ENCODE measurements around the gene IKBKE. TPM values are rescaled to one million over a fixed set of nuclear protein-coding genes. Genes with fewer than 3 reads are reported as not detected.

Gene IKBKE
- total RNA-seq, 1 donor from 2014 or later, result 7.6 TPM

DNA sequence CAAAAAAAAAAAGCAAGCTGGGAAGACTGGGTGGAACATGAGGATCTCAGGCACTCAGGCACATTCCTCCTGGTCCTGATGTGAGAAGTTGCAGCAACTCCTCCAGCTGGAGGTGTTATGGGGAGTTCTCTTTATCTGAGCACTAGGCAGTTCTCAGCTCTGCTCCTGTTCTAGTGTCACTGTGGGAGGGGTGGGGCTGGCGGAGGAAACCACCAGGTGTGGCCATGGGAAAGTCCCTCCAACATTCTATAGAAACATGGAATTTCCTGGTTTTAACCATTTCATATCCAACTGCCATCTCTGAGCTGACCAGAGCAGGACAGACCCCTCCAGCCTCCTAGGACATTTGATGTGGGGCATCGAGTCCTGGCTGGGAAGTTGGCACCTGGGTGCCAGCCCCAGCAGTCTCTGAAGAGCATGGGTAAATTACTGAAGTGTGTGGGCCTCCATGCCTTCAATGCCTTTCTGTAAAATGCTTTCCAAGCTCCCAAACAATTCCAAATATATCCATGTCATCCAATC, 804 bp upstream of the IKBKE start:
- peaks cover 17% of the 10 kb centered on the region for H3K27me3 Mint-ChIP-seq (ENCODE audit: low read depth)
- H3K27ac Mint-ChIP-seq (ENCODE audit: unreplicated experiment), result peak overlapping the region; percentile 27
- no peaks in the 10 kb centered on the region for H3K36me3 Mint-ChIP-seq (ENCODE audit: low read depth)
- peak overlapping the region; percentile 29 for H3K4me3 Mint-ChIP-seq
- TF ChIP-seq, protein P1, sequence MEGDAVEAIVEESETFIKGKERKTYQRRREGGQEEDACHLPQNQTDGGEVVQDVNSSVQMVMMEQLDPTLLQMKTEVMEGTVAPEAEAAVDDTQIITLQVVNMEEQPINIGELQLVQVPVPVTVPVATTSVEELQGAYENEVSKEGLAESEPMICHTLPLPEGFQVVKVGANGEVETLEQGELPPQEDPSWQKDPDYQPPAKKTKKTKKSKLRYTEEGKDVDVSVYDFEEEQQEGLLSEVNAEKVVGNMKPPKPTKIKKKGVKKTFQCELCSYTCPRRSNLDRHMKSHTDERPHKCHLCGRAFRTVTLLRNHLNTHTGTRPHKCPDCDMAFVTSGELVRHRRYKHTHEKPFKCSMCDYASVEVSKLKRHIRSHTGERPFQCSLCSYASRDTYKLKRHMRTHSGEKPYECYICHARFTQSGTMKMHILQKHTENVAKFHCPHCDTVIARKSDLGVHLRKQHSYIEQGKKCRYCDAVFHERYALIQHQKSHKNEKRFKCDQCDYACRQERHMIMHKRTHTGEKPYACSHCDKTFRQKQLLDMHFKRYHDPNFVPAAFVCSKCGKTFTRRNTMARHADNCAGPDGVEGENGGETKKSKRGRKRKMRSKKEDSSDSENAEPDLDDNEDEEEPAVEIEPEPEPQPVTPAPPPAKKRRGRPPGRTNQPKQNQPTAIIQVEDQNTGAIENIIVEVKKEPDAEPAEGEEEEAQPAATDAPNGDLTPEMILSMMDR (conservative IDR thresholded peaks at IDR 0.05), result no peak
- H3K9me3 Mint-ChIP-seq, result no peaks in the 10 kb centered on the region
- H3K4me1 Mint-ChIP-seq, result peaks cover 65% of the 10 kb centered on the region
- no peak for DNase-seq (ENCODE audit: low read depth, low spot score)

DNA sequence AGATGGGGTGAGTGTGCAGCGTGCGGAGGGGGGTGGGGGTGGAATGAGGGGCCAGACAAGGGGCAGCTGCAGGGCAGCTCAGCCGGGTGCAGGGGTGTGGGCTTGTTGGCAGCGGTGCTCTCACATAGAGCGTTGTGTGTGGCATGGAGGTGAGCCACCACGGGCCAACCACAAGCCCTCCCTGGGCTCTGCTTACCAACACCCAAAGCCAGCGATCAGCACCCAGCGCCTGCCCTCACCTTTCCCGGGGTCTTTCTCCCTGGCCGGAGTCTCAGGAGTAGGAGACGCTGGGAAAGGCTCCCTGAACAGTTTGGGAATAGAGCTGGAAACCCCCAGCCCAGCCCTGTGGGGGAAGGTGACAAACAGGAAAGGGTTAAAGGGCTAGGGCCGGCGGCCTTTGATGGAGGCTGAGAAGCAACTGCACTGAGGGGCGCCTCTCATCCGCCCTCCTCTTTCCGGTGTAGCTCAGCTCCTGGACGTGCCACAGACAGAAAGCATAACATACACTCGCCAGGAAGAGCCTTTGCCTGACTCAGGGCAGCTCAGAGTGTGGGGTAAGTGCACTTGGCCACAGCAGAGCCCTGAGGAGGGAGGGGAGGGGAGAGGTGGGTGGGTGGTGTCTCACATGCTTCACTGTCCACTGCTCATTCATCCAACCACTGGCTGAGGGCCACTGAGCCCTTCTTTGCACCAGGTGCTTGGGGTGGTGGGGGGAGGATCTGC, 577 bp downstream of the IKBKE start:
- H3K27ac Mint-ChIP-seq (ENCODE audit: unreplicated experiment), result peak overlapping the region; percentile 27
- DNase-seq (ENCODE audit: low read depth, low spot score), result no peak

DNA sequence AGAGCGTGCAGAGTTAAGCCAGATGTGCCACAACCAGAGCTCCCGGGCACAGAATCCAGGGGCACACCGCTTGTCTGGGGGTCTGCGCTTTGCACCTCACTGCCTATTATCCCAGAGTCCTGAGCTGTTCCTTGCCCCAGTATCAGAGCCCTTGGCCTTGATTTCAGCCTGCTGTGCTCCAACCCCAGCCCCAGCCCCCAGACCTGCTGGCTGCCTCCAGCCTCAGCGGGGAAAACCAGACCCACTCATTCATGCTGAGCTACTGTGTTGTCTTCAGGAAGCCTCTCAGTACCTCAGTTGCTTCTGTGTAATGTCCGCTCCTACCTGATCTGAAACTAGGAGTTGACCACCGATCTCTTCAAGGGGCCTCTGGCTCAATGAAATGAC, 1.1 kb downstream of the IKBKE start:
- peak overlapping the region; percentile 27 for H3K27ac Mint-ChIP-seq (ENCODE audit: unreplicated experiment)
- H3K27me3 Mint-ChIP-seq (ENCODE audit: low read depth), result peaks cover 14% of the 10 kb centered on the region
- no peaks in the 10 kb centered on the region for H3K9me3 Mint-ChIP-seq
- TF ChIP-seq, protein P1 (conservative IDR thresholded peaks at IDR 0.05), result no peak
- H3K4me3 Mint-ChIP-seq, result peak overlapping the region; percentile 82
- H3K4me1 Mint-ChIP-seq, result peaks cover 58% of the 10 kb centered on the region
- DNase-seq (ENCODE audit: low read depth, low spot score), result no peak
- no peaks in the 10 kb centered on the region for H3K36me3 Mint-ChIP-seq (ENCODE audit: low read depth)

More for the DNA sequence above, 577 bp downstream of the IKBKE start:
- Mint-ChIP-seq H3K36me3 (ENCODE audit: low read depth) (no peaks in the 10 kb centered on the region), H3K9me3 (no peaks in the 10 kb centered on the region), H3K27me3 (ENCODE audit: low read depth) (peaks cover 17% of the 10 kb centered on the region), H3K4me1 (peaks cover 62% of the 10 kb centered on the region), H3K4me3 (peak overlapping the region; percentile 82)
- TF ChIP-seq, protein P1 (conservative IDR thresholded peaks at IDR 0.05), result no peak

DNA sequence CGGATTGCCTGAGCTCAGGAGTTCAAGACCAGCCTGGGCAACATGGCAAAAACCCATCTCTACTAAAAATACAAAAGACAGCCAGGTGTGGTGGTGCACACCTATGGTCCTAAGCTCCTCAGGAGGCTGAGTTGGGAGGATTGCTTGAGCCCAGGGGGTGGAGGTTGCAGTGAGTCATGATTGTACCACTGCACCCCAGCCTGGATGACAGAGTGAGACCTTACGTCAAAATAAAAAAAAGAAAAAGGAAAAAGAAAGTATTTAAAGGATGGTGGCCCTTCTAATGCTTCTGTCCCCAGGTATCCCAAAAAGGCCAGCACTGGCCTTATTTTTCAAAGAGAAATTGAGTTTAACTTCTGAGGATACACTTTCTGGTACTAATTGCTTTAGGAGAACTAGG, 1.7 kb downstream of the IKBKE start:
- H3K36me3 Mint-ChIP-seq (ENCODE audit: low read depth), result no peaks in the 10 kb centered on the region
- peaks cover 9% of the 10 kb centered on the region for H3K27me3 Mint-ChIP-seq (ENCODE audit: low read depth)
- H3K4me1 Mint-ChIP-seq, result peaks cover 52% of the 10 kb centered on the region
- TF ChIP-seq, protein P1 (conservative IDR thresholded peaks at IDR 0.05), result no peak
- no peak for DNase-seq (ENCODE audit: low read depth, low spot score)
- H3K9me3 Mint-ChIP-seq, result no peaks in the 10 kb centered on the region
- H3K27ac Mint-ChIP-seq (ENCODE audit: unreplicated experiment), result no peak overlapping the region
- H3K4me3 Mint-ChIP-seq, result peak overlapping the region; percentile 71

DNA sequence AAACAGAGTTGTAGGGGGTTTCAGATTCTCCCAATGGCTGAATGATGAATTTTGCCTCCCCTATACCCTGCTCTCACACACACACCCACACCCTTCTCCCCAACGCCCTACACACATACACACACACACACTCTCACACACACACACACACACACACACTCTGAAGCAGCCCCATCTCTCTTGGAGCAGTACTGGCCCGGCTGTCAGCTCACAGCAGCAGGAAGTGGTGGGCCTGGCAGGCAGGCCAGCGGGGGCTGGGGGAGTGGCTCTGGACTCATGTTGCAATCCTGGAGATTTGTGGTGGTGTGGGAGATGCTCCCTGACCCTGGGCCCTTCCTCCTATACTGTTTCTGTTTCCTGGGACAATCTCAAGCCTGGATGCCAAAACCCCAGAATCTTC, 2.2 kb downstream of the IKBKE start:
- Mint-ChIP-seq H3K27ac (ENCODE audit: unreplicated experiment) (no peak overlapping the region), H3K9me3 (no peaks in the 10 kb centered on the region), H3K36me3 (ENCODE audit: low read depth) (no peaks in the 10 kb centered on the region), H3K27me3 (ENCODE audit: low read depth) (peaks cover 9% of the 10 kb centered on the region), H3K4me3 (peak overlapping the region; percentile 71), H3K4me1 (peaks cover 48% of the 10 kb centered on the region)
- TF ChIP-seq, protein P1 (conservative IDR thresholded peaks at IDR 0.05), result no peak
- DNase-seq (ENCODE audit: low read depth, low spot score), result no peak
